NCI-H510A treated with DMSO at 0.1 percent for 48 hours (cell line): ENCODE data around the gene TRIM66.

ENCODE experiments used
- DNase-seq: peaks from one replicate; lab custom pipeline; 2025; lab: John Stamatoyannopoulos, UW

Gene TRIM66

GRCh38 chr11:8608652-8609051 is 73.8 kb downstream of the TRIM66 start:
- no peak for DNase-seq

GRCh38 chr11:8605971-8606563 is 76.4 kb downstream of the TRIM66 start:
- no peak for DNase-seq

GRCh38 chr11:8604078-8604723 is 78.3 kb downstream of the TRIM66 start:
- DNase-seq, result peak; percentile 8

- DNase-seq, result no peak
Measured at GRCh38 chr11:8603696-8604077, 78.8 kb downstream of the TRIM66 start.

- DNase-seq, result no peak
Measured at GRCh38 chr11:8601376-8602133, 80.9 kb downstream of the TRIM66 start.

- no peak for DNase-seq
Measured at GRCh38 chr11:8598506-8598905, 84.0 kb downstream of the TRIM66 start.

- DNase-seq, result peak; percentile 18
Measured at GRCh38 chr11:8597182-8597581, 85.3 kb downstream of the TRIM66 start.

- no peak for DNase-seq
Measured at GRCh38 chr11:8596504-8597046, 85.9 kb downstream of the TRIM66 start.

- peak; percentile 50 for DNase-seq
Measured at GRCh38 chr11:8593935-8594909, 88.2 kb downstream of the TRIM66 start, which contains the start of gene STK33. Gene STK33 (minus strand): TSS chr11:8594228. CDS start chr11:8474905, 119,323 bp downstream.

- DNase-seq, result peak; percentile 1
Measured at GRCh38 chr11:8593455-8593854, 89.0 kb downstream of the TRIM66 start.

- no peak for DNase-seq
Measured at GRCh38 chr11:8587915-8588314, 94.5 kb downstream of the TRIM66 start.

GRCh38 chr11:8586805-8587204 is 95.7 kb downstream of the TRIM66 start:
- DNase-seq, result no peak

GRCh38 chr11:8586184-8586583 is 96.3 kb downstream of the TRIM66 start:
- no peak for DNase-seq

- DNase-seq, result peak; percentile 80
Measured at GRCh38 chr11:8584511-8584910, 98.0 kb downstream of the TRIM66 start.

- no peak for DNase-seq
Measured at GRCh38 chr11:8584082-8584481, 98.4 kb downstream of the TRIM66 start.

GRCh38 chr11:8581300-8581699 is 101.2 kb downstream of the TRIM66 start:
- no peak for DNase-seq

- DNase-seq, result no peak
Measured at GRCh38 chr11:8577791-8578581, 104.5 kb downstream of the TRIM66 start.

- DNase-seq, result no peak
Measured at GRCh38 chr11:8574798-8575197, 107.7 kb downstream of the TRIM66 start.

GRCh38 chr11:8573777-8574176 is 108.7 kb downstream of the TRIM66 start:
- DNase-seq, result no peak

GRCh38 chr11:8567602-8568198 is 114.8 kb downstream of the TRIM66 start:
- no peak for DNase-seq
